GM23338 (cell line): Measurements from ENCODE around the gene LAPTM4A. TPM values are rescaled to one million over a fixed set of nuclear protein-coding genes. Genes with fewer than 3 reads are reported as not detected.

Experiments
- ATAC-seq: fragments of 200-7000 bp; cut with Tn5 transposase; 3 replicates; pipeline ENCODE4 v1.9.1; 2020
- DNase-seq: peaks from one replicate; pipeline ENCODE4 v3.0.0-alpha.2; 2015; ENCODE audit warnings: low spot score
- H2AFZ ChIP-seq: fragments of 200-600 bp; sonication (generic); 2 replicates; pipeline ENCODE4 v1.8.0; 2016; ENCODE audit warnings: antibody characterized with exemption, mild to moderate bottlenecking, moderate library complexity
- H3F3A ChIP-seq: fragments of 200-600 bp; sonication (generic); replicated peaks from 2 replicates; pipeline ENCODE4 v1.8.0; 2017; ENCODE audit warnings: antibody characterized with exemption, mixed run types, low read depth
- H3K27ac ChIP-seq: fragments of 200-600 bp; sonication (generic); 2 replicates; pipeline ENCODE4 v1.6.1; 2016; ENCODE audit warnings: low read depth
- H3K27me3 ChIP-seq: fragments of 200-600 bp; sonication (generic); 2 replicates; pipeline ENCODE4 v1.8.0; 2016; ENCODE audit warnings: mild to moderate bottlenecking, mixed run types, moderate library complexity; ENCODE audit not compliant: insufficient read depth
- H3K36me3 ChIP-seq: fragments of 200-600 bp; sonication (generic); 2 replicates; pipeline ENCODE4 v1.8.0; 2016; ENCODE audit warnings: mild to moderate bottlenecking; ENCODE audit not compliant: insufficient read depth
- H3K4me1 ChIP-seq: fragments of 200-600 bp; sonication (generic); 2 replicates; pipeline ENCODE4 v1.8.0; 2016; ENCODE audit warnings: mild to moderate bottlenecking, moderate library complexity; ENCODE audit not compliant: insufficient read depth
- H3K4me2 ChIP-seq: fragments of 200-600 bp; sonication (generic); 2 replicates; pipeline ENCODE4 v1.7.1; 2017; ENCODE audit warnings: mixed run types
- H3K4me3 ChIP-seq: fragments of 200-600 bp; sonication (generic); 2 replicates; pipeline ENCODE4 v1.6.1; 2016; ENCODE audit warnings: mixed run types
- H3K79me2 ChIP-seq: fragments of 200-600 bp; sonication (generic); replicated peaks from 2 replicates; pipeline ENCODE4 v1.8.0; 2017; ENCODE audit warnings: mild to moderate bottlenecking; ENCODE audit not compliant: insufficient read depth
- H3K9me2 ChIP-seq: fragments of 200-600 bp; sonication (generic); 2 replicates; pipeline ENCODE4 v1.8.0; 2017; ENCODE audit not compliant: insufficient read depth
- H4K20me1 ChIP-seq: fragments of 200-600 bp; sonication (generic); replicated peaks from 2 replicates; pipeline ENCODE4 v1.8.0; 2017; ENCODE audit warnings: mild to moderate bottlenecking; ENCODE audit not compliant: insufficient read depth
- H3K27ac Mint-ChIP-seq: 2 replicates; pipeline ENCODE4 v1.8.0; 2020; ENCODE audit warnings: inconsistent platforms, mild to moderate bottlenecking, moderate library complexity, mixed read lengths
- H3K27me3 Mint-ChIP-seq: 3 replicates; pipeline ENCODE4 v1.8.0; 2022; ENCODE audit warnings: low read depth, mild to moderate bottlenecking, moderate library complexity, mixed read lengths, inconsistent platforms; ENCODE audit not compliant: insufficient read depth, poor library complexity
- H3K36me3 Mint-ChIP-seq: 3 replicates; pipeline ENCODE4 v1.8.0; 2021; ENCODE audit warnings: low read depth, mild to moderate bottlenecking, inconsistent platforms, moderate library complexity, mixed read lengths
- H3K4me1 Mint-ChIP-seq: 3 replicates; pipeline ENCODE4 v1.8.0; 2020; ENCODE audit warnings: mild to moderate bottlenecking, inconsistent platforms, mixed read lengths
- H3K4me3 Mint-ChIP-seq: 3 replicates; pipeline ENCODE4 v1.8.0; 2021; ENCODE audit warnings: moderate library complexity, mild to moderate bottlenecking, inconsistent platforms, mixed read lengths
- H3K9me3 Mint-ChIP-seq: 3 replicates; pipeline ENCODE4 v1.8.0; 2020; ENCODE audit warnings: moderate library complexity, mild to moderate bottlenecking, inconsistent platforms, mixed read lengths
- EZH2phosphoT487 ChIP-seq: fragments of 200-600 bp; sonication (generic); IDR thresholded peaks from one replicate; pipeline ENCODE4 v1.8.1; 2018; ENCODE audit warnings: antibody characterized with exemption; ENCODE audit not compliant: unreplicated experiment
- JUNB ChIP-seq: IDR thresholded peaks from one replicate; pipeline ENCODE4 v1.6.1; 2016; ENCODE audit warnings: antibody characterized with exemption; ENCODE audit not compliant: unreplicated experiment
- NANOG ChIP-seq: IDR thresholded peaks from 2 replicates; pipeline ENCODE4 v1.6.1; 2016; ENCODE audit warnings: antibody characterized with exemption, borderline replicate concordance
- POLR2AphosphoS5 ChIP-seq: IDR thresholded peaks from 2 replicates; pipeline ENCODE4 v1.6.1; 2016; ENCODE audit warnings: antibody characterized with exemption, low read depth
- STAT1 ChIP-seq: IDR thresholded peaks from one replicate; pipeline ENCODE4 v1.6.1; 2016; ENCODE audit warnings: antibody characterized with exemption; ENCODE audit not compliant: unreplicated experiment
- ZNF331 ChIP-seq: fragments of 250-450 bp; sonication (Bioruptor Pico); IDR thresholded peaks from 2 replicates; pipeline ENCODE4 v1.5.0; 2020; ENCODE audit warnings: low read depth, mild to moderate bottlenecking, moderate library complexity
- polyA plus RNA-seq: library from polyadenylated mRNA; unstranded; fragments of >200 nt; fragmentation: Nextera tagmentation; extraction: Ambion mirVana; gene quantifications from 2 replicates; pipeline ENCODE4 v1.2.1, GENCODE V29; 2016
- total RNA-seq: library from RNA; depleted of rRNA; stranded (reverse); fragments of >200 nt; shearing (Covaris generic); gene quantifications from 2 replicates; pipeline ENCODE4 v1.2.3, GENCODE V29; 2014
- TF ChIP-seq, protein P1 (sequence below), 2 experiments: fragments of 200-600 bp in 1 of 2; sonication (generic) in 1 of 2; conservative IDR thresholded peaks; 2 replicates each; pipeline versions ENCODE4 v1.5.1 to v1.6.1; 2016 to 2017; ENCODE audit warnings: antibody characterized with exemption in 2 of 2, low read depth in 2 of 2, mild to moderate bottlenecking in 2 of 2, moderate library complexity in 1 of 2
- TF ChIP-seq, protein P2 (sequence below): IDR thresholded peaks from one replicate; pipeline ENCODE4 v1.6.1; 2018; ENCODE audit warnings: antibody characterized with exemption; ENCODE audit not compliant: unreplicated experiment
- TF ChIP-seq, protein P3 (sequence below): IDR thresholded peaks from 2 replicates; pipeline ENCODE4 v1.6.1; 2016; ENCODE audit warnings: antibody characterized with exemption

Gene LAPTM4A
- total and polyA plus RNA-seq, 2 experiments from 2014 or later: 123 to 214 TPM

DNA sequence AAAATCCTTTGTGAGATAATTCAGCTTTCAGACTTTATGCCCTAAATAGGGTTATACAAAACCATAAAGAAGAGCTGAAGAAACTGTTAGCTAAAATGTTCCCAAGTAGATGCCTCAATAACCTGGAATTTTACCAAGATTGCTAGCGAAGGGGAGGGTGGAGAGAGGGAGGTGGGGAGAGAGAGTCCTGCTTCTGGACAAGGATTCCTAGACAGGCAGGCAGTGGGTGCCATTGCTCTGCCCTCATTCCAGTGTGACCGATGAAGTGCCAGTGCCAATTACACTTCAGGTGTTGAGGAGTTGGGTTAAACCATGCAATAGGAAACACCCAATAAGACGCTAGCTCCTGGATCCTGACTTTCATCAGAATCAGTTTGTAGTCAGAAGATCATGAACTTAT is 18.1 kb downstream of the LAPTM4A start:
- Mint-ChIP-seq H3K9me3 (no peaks in the 10 kb centered on the region), H3K4me1 (no peaks in the 10 kb centered on the region), H3K27me3 (no peaks in the 10 kb centered on the region), H3K4me3 (no peak overlapping the region), H3K36me3 (peaks cover 86% of the 10 kb centered on the region), H3K27ac (no peak overlapping the region)
- Histone ChIP-seq H3F3A (no peaks in the 10 kb centered on the region; the same call in 1 of the 2 replicates), H3K4me2 (no peak overlapping the region), H3K4me3 (no peak overlapping the region), H3K9me2 (no peaks in the 10 kb centered on the region), H3K27ac (no peak overlapping the region), H3K27me3 (no peaks in the 10 kb centered on the region), H2AFZ (no peak overlapping the region), H3K79me2 (peaks cover 18% of the 10 kb centered on the region), H3K36me3 (peaks cover 50% of the 10 kb centered on the region), H3K4me1 (no peaks in the 10 kb centered on the region), H4K20me1 (peaks cover 25% of the 10 kb centered on the region)
- no peak for TF ChIP-seq JUNB
- TF ChIP-seq, protein P1, sequence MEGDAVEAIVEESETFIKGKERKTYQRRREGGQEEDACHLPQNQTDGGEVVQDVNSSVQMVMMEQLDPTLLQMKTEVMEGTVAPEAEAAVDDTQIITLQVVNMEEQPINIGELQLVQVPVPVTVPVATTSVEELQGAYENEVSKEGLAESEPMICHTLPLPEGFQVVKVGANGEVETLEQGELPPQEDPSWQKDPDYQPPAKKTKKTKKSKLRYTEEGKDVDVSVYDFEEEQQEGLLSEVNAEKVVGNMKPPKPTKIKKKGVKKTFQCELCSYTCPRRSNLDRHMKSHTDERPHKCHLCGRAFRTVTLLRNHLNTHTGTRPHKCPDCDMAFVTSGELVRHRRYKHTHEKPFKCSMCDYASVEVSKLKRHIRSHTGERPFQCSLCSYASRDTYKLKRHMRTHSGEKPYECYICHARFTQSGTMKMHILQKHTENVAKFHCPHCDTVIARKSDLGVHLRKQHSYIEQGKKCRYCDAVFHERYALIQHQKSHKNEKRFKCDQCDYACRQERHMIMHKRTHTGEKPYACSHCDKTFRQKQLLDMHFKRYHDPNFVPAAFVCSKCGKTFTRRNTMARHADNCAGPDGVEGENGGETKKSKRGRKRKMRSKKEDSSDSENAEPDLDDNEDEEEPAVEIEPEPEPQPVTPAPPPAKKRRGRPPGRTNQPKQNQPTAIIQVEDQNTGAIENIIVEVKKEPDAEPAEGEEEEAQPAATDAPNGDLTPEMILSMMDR (conservative IDR thresholded peaks at IDR 0.05; ENCODE audit: low read depth in 2 of 2): no peak
- no peak for TF ChIP-seq ZNF331 (CRISPR knock-in tag)
- TF ChIP-seq STAT1: no peak
- no peak for TF ChIP-seq POLR2AphosphoS5
- TF ChIP-seq, protein P2, sequence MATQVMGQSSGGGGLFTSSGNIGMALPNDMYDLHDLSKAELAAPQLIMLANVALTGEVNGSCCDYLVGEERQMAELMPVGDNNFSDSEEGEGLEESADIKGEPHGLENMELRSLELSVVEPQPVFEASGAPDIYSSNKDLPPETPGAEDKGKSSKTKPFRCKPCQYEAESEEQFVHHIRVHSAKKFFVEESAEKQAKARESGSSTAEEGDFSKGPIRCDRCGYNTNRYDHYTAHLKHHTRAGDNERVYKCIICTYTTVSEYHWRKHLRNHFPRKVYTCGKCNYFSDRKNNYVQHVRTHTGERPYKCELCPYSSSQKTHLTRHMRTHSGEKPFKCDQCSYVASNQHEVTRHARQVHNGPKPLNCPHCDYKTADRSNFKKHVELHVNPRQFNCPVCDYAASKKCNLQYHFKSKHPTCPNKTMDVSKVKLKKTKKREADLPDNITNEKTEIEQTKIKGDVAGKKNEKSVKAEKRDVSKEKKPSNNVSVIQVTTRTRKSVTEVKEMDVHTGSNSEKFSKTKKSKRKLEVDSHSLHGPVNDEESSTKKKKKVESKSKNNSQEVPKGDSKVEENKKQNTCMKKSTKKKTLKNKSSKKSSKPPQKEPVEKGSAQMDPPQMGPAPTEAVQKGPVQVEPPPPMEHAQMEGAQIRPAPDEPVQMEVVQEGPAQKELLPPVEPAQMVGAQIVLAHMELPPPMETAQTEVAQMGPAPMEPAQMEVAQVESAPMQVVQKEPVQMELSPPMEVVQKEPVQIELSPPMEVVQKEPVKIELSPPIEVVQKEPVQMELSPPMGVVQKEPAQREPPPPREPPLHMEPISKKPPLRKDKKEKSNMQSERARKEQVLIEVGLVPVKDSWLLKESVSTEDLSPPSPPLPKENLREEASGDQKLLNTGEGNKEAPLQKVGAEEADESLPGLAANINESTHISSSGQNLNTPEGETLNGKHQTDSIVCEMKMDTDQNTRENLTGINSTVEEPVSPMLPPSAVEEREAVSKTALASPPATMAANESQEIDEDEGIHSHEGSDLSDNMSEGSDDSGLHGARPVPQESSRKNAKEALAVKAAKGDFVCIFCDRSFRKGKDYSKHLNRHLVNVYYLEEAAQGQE: no peak
- no peak for TF ChIP-seq EZH2phosphoT487
- TF ChIP-seq NANOG: no peak
- TF ChIP-seq, protein P3, sequence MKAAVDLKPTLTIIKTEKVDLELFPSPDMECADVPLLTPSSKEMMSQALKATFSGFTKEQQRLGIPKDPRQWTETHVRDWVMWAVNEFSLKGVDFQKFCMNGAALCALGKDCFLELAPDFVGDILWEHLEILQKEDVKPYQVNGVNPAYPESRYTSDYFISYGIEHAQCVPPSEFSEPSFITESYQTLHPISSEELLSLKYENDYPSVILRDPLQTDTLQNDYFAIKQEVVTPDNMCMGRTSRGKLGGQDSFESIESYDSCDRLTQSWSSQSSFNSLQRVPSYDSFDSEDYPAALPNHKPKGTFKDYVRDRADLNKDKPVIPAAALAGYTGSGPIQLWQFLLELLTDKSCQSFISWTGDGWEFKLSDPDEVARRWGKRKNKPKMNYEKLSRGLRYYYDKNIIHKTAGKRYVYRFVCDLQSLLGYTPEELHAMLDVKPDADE: no peak
- no peak for DNase-seq
- no peak for ATAC-seq

DNA sequence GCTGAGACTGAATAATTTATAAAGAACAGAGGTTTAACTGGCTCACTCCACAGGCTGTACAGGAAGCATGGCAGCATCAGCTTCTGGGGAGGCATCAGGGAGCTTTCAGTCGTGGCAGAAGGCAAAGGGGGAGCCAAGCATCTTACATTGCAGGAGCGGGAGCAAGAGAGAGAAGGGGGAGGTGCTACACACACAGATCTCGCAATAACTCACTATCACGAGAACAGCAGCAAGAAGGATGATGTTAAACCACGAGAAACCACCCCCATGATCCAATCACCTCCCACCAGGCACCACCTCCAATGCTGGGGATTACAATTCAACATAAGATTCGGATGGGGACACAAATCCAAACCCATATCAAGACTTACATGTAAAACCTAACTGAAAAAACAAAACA is 21.2 kb downstream of the LAPTM4A start:
- Histone ChIP-seq H2AFZ (no peak overlapping the region), H3K27me3 (no peaks in the 10 kb centered on the region), H3K4me2 (no peak overlapping the region), H3K36me3 (peaks cover 35% of the 10 kb centered on the region), H3K27ac (no peak overlapping the region), H3K9me2 (no peaks in the 10 kb centered on the region), H4K20me1 (peaks cover 7% of the 10 kb centered on the region), H3K79me2 (no peaks in the 10 kb centered on the region; the same call in 1 of the 2 replicates), H3K4me3 (no peak overlapping the region), H3K4me1 (no peaks in the 10 kb centered on the region), H3F3A (no peaks in the 10 kb centered on the region; the same call in 1 of the 2 replicates)
- Mint-ChIP-seq H3K36me3 (peaks cover 65% of the 10 kb centered on the region), H3K4me1 (no peaks in the 10 kb centered on the region), H3K27me3 (no peaks in the 10 kb centered on the region), H3K4me3 (no peak overlapping the region), H3K27ac (no peak overlapping the region), H3K9me3 (no peaks in the 10 kb centered on the region)
- DNase-seq: no peak
- TF ChIP-seq JUNB: no peak
- ATAC-seq: no peak
